Subcutaneous abdominal adipose tissue (tissue), 5 donors: ENCODE data around the gene ACP4.
A peak's percentile ranks its signal among the peaks of the same experiment; 100 is the strongest.

ENCODE experiments used
- H3K27ac ChIP-seq: one replicate; pipeline ENCODE4 v1.7.0; 2013; ENCODE audit warnings: low read depth, mild to moderate bottlenecking, inconsistent platforms, low read length, moderate library complexity
- H3K27me3 ChIP-seq, 5 donors: one replicate each; pipeline ENCODE4 v1.7.0; 2013; ENCODE audit warnings: low read length in 5 of 5, inconsistent platforms in 1 of 5; ENCODE audit not compliant: control insufficient read depth in 5 of 5, insufficient read depth in 4 of 5
- H3K36me3 ChIP-seq, 5 donors: one replicate each; pipeline ENCODE4 v1.7.0; 2013; ENCODE audit warnings: low read length in 5 of 5; ENCODE audit not compliant: control insufficient read depth in 5 of 5, insufficient read depth in 5 of 5
- H3K4me1 ChIP-seq, 5 donors: one replicate each; pipeline ENCODE4 v1.7.0; 2013; ENCODE audit warnings: low read length in 5 of 5, mild to moderate bottlenecking in 3 of 5, moderate library complexity in 1 of 5; ENCODE audit not compliant: control insufficient read depth in 5 of 5, insufficient read depth in 5 of 5
- H3K4me3 ChIP-seq, 5 donors: one replicate each; pipeline ENCODE4 v1.7.0; 2013; ENCODE audit warnings: low read length in 5 of 5, low read depth in 1 of 5
- H3K9ac ChIP-seq, 5 donors: one replicate each; pipeline ENCODE4 v1.7.0; 2013; ENCODE audit warnings: low read length in 5 of 5, mild to moderate bottlenecking in 4 of 5, moderate library complexity in 3 of 5
- H3K9me3 ChIP-seq, 5 donors: one replicate each; pipeline ENCODE4 v1.7.0; 2013; ENCODE audit warnings: low read length in 5 of 5; ENCODE audit not compliant: control insufficient read depth in 5 of 5
- donor health status: healthy.
- donor health status: healthy.
- donor health status: healthy.
- donor health status: healthy.
- donor health status: healthy.

The ACP4 gene

GRCh38 chr19:50796128-50796633 lies 6.0 kb downstream of the ACP4 start:
- H3K4me3 ChIP-seq: no peak overlapping the region
- H3K27ac ChIP-seq: no peak overlapping the region
- H3K9ac ChIP-seq: no peak overlapping the region
- H3K27me3 ChIP-seq: peaks cover 0 to 11% (median 7%) of the 10 kb centered on the region in 5 donors
- H3K36me3 ChIP-seq: peaks cover 0 to 53% (median 34%) of the 10 kb centered on the region in 5 donors
- no peaks in the 10 kb centered on the region for H3K9me3 ChIP-seq
- no peaks in the 10 kb centered on the region for H3K4me1 ChIP-seq

GRCh38 chr19:50796634-50797428 lies 6.6 kb downstream of the ACP4 start:
- H3K4me1 ChIP-seq: no peaks in the 10 kb centered on the region
- H3K27ac ChIP-seq: no peak overlapping the region
- H3K9me3 ChIP-seq: no peaks in the 10 kb centered on the region
- no peak overlapping the region for H3K4me3 ChIP-seq
- peaks cover 0 to 56% (median 34%) of the 10 kb centered on the region in 5 donors for H3K36me3 ChIP-seq
- H3K27me3 ChIP-seq: peaks cover 0 to 11% (median 4%) of the 10 kb centered on the region in 5 donors
- H3K9ac ChIP-seq: no peak overlapping the region

GRCh38 chr19:50797429-50797780 lies 7.2 kb downstream of the ACP4 start:
- Histone ChIP-seq H3K36me3 (peaks cover 0 to 60% (median 34%) of the 10 kb centered on the region in 5 donors), H3K27me3 (peaks cover 0 to 9% (median 3%) of the 10 kb centered on the region in 5 donors)

GRCh38 chr19:50797781-50798658 lies 7.8 kb downstream of the ACP4 start:
- Histone ChIP-seq H3K4me1 (peaks cover 0 to 6% (median 4%) of the 10 kb centered on the region in 5 donors), H3K36me3 (peaks cover 0 to 60% (median 34%) of the 10 kb centered on the region in 5 donors), H3K4me3 (no peak overlapping the region), H3K9ac (no peak overlapping the region), H3K27ac (no peak overlapping the region), H3K27me3 (peaks cover 0 to 7% (median 0%) of the 10 kb centered on the region in 5 donors), H3K9me3 (no peaks in the 10 kb centered on the region)

More at GRCh38 chr19:50797429-50797780, 7.2 kb downstream of the ACP4 start:
- Histone ChIP-seq H3K4me3 (no peak overlapping the region), H3K9ac (no peak overlapping the region), H3K4me1 (no peaks in the 10 kb centered on the region), H3K9me3 (no peaks in the 10 kb centered on the region), H3K27ac (no peak overlapping the region)

GRCh38 chr19:50798659-50799546 lies 8.7 kb downstream of the ACP4 start:
- Histone ChIP-seq H3K27ac (no peak overlapping the region), H3K27me3 (peaks cover 0 to under 1% (median 0%) of the 10 kb centered on the region in 5 donors), H3K36me3 (peaks cover 0 to 60% (median 34%) of the 10 kb centered on the region in 5 donors), H3K4me3 (no peak overlapping the region), H3K4me1 (peaks cover 4 to 15% (median 12%) of the 10 kb centered on the region in 5 donors), H3K9me3 (no peaks in the 10 kb centered on the region), H3K9ac (no peak overlapping the region)

GRCh38 chr19:50799547-50799851 lies 9.3 kb downstream of the ACP4 start:
- Histone ChIP-seq H3K4me1 (peaks cover 4 to 17% (median 15%) of the 10 kb centered on the region in 5 donors), H3K27ac (no peak overlapping the region), H3K4me3 (no peak overlapping the region), H3K27me3 (no peaks in the 10 kb centered on the region), H3K9ac (no peak overlapping the region), H3K9me3 (no peaks in the 10 kb centered on the region), H3K36me3 (peaks cover 0 to 60% (median 34%) of the 10 kb centered on the region in 5 donors)

- Histone ChIP-seq H3K4me3 (no peak overlapping the region), H3K9me3 (no peaks in the 10 kb centered on the region), H3K4me1 (peaks cover 4 to 28% (median 20%) of the 10 kb centered on the region in 5 donors), H3K27me3 (no peaks in the 10 kb centered on the region), H3K9ac (no peak overlapping the region), H3K27ac (no peak overlapping the region), H3K36me3 (peaks cover 0 to 53% (median 34%) of the 10 kb centered on the region in 5 donors)
These were observed 10.9 kb downstream of the ACP4 start for GRCh38 chr19:50801107-50801506.

- peaks cover 4 to 28% (median 20%) of the 10 kb centered on the region in 5 donors for H3K4me1 ChIP-seq
- peaks cover 0 to 26% (median 14%) of the 10 kb centered on the region in 5 donors for H3K36me3 ChIP-seq
- no peaks in the 10 kb centered on the region for H3K9me3 ChIP-seq
- H3K4me3 ChIP-seq: peak overlapping the region; percentile 83 to 99 (median 95)
- peak overlapping the region; percentile 77 to 97 (median 89) for H3K9ac ChIP-seq
- peak overlapping the region; percentile 97 for H3K27ac ChIP-seq
- no peaks in the 10 kb centered on the region for H3K27me3 ChIP-seq
These were observed 13.6 kb downstream of the ACP4 start for GRCh38 chr19:50803633-50804419.
